ENCODE measurements around the gene APLP2.

- TF ChIP-seq CTCF (IDR thresholded peaks at IDR 0.05; ENCODE audit: low read depth, low read length) (no peak), EZH2phosphoT487 (IDR thresholded peaks at IDR 0.05; ENCODE audit: low read depth) (no peak)
These were observed 110.0 kb downstream of the APLP2 start for GRCh38 chr11:130179396-130180306.

Data from OCI-LY3 (cell line).